ENCODE data around the gene SLC9A6.

The SLC9A6 gene

DNA sequence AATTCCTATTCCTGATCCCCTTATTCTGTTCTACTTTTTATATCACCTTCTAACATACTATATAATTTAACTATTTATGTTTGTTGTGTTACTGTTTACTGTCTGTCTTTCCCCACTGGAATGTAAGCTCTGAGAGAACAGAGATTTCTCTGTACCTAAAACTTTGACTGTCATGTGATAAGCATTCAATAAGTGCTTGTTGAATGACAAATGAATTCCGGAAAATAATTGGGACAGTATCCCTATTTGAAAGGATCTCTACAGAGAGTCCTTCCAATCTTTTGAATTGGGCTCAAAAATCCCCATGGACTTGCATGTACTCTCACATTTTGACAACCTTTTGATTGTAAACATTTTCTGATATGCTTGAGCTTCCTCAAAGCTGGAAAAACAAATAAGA, 9.8 kb upstream of the SLC9A6 start:
- TF ChIP-seq, protein P1, sequence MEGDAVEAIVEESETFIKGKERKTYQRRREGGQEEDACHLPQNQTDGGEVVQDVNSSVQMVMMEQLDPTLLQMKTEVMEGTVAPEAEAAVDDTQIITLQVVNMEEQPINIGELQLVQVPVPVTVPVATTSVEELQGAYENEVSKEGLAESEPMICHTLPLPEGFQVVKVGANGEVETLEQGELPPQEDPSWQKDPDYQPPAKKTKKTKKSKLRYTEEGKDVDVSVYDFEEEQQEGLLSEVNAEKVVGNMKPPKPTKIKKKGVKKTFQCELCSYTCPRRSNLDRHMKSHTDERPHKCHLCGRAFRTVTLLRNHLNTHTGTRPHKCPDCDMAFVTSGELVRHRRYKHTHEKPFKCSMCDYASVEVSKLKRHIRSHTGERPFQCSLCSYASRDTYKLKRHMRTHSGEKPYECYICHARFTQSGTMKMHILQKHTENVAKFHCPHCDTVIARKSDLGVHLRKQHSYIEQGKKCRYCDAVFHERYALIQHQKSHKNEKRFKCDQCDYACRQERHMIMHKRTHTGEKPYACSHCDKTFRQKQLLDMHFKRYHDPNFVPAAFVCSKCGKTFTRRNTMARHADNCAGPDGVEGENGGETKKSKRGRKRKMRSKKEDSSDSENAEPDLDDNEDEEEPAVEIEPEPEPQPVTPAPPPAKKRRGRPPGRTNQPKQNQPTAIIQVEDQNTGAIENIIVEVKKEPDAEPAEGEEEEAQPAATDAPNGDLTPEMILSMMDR (conservative IDR thresholded peaks at IDR 0.05; ENCODE audit: low read length), result no peak
- no peak for DNase-seq (ENCODE audit: low read depth)
- H3K4me3 ChIP-seq (ENCODE audit: low read length), result no peak overlapping the region

DNA sequence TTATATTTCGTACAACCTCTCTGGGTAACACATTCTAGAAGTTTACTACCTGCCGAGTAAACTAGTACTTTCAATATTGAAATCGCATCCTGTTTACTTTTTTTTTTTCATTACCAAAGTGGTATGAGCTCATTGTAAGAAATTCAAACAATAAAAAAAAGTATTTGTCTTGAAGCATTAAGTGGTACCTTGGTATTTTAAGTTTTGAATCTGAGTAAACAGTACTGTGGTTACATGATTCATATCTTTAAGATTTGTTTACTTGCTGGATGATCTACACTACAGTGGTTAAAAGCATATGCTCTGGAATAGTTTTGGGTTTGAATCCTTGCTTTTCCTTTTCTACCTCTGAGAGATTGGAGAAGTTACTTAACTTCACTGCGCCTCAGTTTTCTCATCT, 7.6 kb upstream of the SLC9A6 start:
- TF ChIP-seq, protein P1 (conservative IDR thresholded peaks at IDR 0.05; ENCODE audit: low read length), result no peak
- H3K4me3 ChIP-seq (ENCODE audit: low read length), result no peak overlapping the region
- peak; percentile 65 for DNase-seq (ENCODE audit: low read depth)

DNA sequence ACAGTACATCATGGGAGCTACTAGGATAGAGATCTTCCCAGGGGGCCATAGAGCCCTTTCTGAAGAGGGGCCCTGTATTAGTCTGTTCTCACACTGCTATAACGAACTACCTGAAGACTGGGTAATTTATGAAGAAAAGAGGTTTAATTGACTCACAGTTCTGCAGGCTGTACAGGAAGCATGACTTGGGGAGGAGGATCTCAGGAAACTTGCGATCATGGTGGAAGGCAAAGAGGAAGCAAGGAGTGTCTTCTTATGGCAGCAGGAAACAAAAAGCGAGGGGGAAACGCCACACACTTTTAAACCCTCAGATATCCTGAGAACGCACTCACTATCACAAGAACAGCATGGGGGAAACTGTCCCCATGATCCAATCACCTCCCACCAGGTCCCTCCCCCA, 4.2 kb upstream of the SLC9A6 start:
- TF ChIP-seq, protein P1 (conservative IDR thresholded peaks at IDR 0.05; ENCODE audit: low read length), result no peak
- DNase-seq (ENCODE audit: low read depth), result no peak
- no peak overlapping the region for H3K4me3 ChIP-seq (ENCODE audit: low read length)

DNA sequence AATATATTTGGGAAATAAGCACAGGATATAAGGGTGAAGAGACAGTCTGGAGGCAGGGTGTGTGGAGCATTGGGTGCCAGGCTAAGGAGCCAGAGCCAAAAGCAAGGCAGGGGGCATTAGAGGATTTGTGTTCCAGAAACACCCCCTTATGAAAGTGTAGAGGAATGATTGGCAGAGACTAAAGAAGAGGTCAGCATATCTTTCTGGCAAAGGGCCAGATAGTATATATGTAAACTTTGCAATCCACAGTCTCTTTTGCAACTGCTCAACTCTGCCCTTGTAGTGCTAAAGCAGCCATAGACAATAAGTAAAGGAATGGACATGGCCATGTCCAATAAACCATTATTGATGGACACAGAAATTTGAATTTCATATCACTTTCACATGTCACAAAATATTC, 3.6 kb upstream of the SLC9A6 start:
- no peak for DNase-seq (ENCODE audit: low read depth)
- TF ChIP-seq, protein P1 (conservative IDR thresholded peaks at IDR 0.05; ENCODE audit: low read length), result no peak
- no peak overlapping the region for H3K4me3 ChIP-seq (ENCODE audit: low read length)

DNA sequence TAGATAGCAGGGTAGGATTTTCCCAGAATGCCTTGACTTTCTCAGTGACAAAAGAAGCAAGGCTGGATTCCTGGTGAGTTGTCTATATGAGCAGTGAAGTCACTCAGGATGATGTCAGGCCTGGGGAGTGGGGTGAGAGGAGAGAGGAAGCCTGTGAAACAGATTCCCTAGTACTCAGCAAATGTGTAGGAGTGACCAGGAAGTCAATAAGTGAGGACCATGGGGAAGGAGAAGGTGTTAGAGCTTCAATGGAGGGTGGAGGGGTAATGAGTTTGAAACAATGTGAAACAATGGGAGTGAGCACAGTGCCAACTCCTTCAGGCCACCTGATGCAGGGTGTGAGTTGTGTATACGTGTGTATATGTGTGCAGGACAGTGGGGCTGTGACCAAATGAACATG, 2.4 kb upstream of the SLC9A6 start:
- DNase-seq (ENCODE audit: low read depth), result no peak
- TF ChIP-seq, protein P1 (conservative IDR thresholded peaks at IDR 0.05; ENCODE audit: low read length), result no peak
- H3K4me3 ChIP-seq (ENCODE audit: low read length), result no peak overlapping the region

DNA sequence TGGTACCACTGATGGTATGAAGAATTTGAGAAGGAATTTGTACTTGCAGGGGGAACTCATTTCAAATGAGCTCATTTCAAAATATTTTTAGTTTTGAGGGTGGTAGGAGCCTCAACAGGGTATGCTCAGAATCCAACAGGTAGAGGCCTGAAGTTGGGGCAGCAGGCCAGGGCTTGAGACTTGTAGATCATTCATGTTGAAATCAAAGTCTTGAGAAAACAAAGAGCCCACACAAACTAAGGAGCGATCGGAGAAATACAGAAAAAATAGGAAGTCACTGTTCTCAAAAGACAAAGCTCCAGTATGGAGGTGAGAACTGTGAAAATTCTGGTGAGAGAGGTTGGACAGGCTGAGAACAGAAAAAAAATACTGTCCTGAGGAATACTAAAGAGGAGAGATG, 979 bp upstream of the SLC9A6 start:
- DNase-seq (ENCODE audit: low read depth), result no peak
- H3K4me3 ChIP-seq (ENCODE audit: low read length), result no peak overlapping the region; the same call in 1 of the 2 replicates
- TF ChIP-seq, protein P1 (conservative IDR thresholded peaks at IDR 0.05; ENCODE audit: low read length), result no peak

DNA sequence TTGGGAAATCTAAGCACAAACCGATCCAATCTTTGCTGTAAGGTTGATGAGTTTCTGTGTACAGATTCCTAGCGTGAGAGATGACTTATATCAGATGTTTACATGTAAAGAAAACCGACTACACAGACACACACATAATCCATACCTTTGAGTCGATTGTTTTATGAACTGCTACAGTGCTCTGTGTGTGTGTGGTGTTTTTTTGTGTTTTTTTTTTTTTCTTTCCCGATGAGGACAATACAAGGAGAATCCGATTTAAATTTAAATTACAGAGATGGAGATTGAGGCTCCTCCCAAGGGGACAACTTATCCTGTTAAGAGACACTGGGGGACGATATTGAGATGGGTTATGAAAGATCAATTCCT, 461 bp upstream of the SLC9A6 start:
- TF ChIP-seq, protein P1 (conservative IDR thresholded peaks at IDR 0.05; ENCODE audit: low read length), result no peak
- H3K4me3 ChIP-seq (ENCODE audit: low read length), result peak overlapping the region; percentile 79
- DNase-seq (ENCODE audit: low read depth), result no peak
